ENCODE results near the gene SLIT3.

DNA sequence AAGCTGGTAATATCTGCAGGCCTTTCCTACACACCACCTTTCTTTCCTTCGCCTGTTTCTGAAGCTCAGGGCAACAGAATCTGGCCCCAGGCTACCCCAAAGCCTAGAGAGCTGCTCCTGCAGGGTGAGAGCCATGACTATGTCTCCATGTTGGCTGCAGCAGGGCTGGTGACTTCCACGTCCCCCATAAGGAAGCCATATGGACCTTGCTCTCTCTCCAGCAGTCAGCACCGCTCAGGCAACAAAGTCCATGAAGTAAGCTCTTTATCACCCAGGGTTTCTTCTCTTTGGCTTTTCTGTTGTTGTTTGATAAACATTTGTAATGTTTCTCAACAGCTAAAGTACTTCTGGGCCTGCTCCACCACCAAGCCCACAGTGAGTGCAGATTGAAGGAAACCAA is 125.2 kb downstream of the SLIT3 start:
- TF ChIP-seq EZH2 (IDR thresholded peaks at IDR 0.05; ENCODE audit: borderline replicate concordance, low read depth, low read length, severe bottlenecking): no peak
- TF ChIP-seq, protein P1, sequence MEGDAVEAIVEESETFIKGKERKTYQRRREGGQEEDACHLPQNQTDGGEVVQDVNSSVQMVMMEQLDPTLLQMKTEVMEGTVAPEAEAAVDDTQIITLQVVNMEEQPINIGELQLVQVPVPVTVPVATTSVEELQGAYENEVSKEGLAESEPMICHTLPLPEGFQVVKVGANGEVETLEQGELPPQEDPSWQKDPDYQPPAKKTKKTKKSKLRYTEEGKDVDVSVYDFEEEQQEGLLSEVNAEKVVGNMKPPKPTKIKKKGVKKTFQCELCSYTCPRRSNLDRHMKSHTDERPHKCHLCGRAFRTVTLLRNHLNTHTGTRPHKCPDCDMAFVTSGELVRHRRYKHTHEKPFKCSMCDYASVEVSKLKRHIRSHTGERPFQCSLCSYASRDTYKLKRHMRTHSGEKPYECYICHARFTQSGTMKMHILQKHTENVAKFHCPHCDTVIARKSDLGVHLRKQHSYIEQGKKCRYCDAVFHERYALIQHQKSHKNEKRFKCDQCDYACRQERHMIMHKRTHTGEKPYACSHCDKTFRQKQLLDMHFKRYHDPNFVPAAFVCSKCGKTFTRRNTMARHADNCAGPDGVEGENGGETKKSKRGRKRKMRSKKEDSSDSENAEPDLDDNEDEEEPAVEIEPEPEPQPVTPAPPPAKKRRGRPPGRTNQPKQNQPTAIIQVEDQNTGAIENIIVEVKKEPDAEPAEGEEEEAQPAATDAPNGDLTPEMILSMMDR (IDR thresholded peaks at IDR 0.05; ENCODE audit: borderline replicate concordance, extremely low read depth, low read length, poor library complexity, severe bottlenecking): no peak

All from DND-41 (cell line).